HEK293 (cell line): Measurements from ENCODE around the gene PPARA.
A peak's percentile ranks its signal among the peaks of the same experiment; 100 is the strongest.
"Not testable (repeated sequence)": the region's sequence is repeated elsewhere in the genome, so short reads cannot be mapped to it uniquely, and the experiment has no call there.

Source experiments
- CTCF ChIA-PET: fragments of 350-600 bp; formaldehyde crosslinking; extraction: SDS; loops from one replicate; lab custom pipeline; 2021; ENCODE audit warnings: antibody characterized with exemption; lab: Yijun Ruan, JAX
- POLR2A ChIA-PET: fragments of 300-600 bp; formaldehyde crosslinking; extraction: SDS; loops from one replicate; lab custom pipeline; 2020; ENCODE audit warnings: antibody characterized with exemption, inconsistent platforms; lab: Yijun Ruan, JAX
- H3K27ac ChIP-seq: fragments of 200-500 bp; sonication (Bioruptor generic); 2 replicates; pipeline ENCODE4 v1.5.1; 2014; ENCODE audit warnings: low read depth, low read length, control low read depth, inconsistent platforms; ENCODE audit errors: extremely low read depth
- H3K36me3 ChIP-seq, 2 experiments: fragments of 200-500 bp in 1 of 2; sonication (Bioruptor generic) in 1 of 2; 1 replicate in 1 of 2; 2 replicates in 1 of 2; pipeline ENCODE4 v1.5.1; 2014 to 2017; ENCODE audit warnings: inconsistent platforms in 2 of 2, low read length in 2 of 2; ENCODE audit not compliant: control insufficient read depth in 2 of 2, insufficient read depth in 1 of 2
- H3K4me1 ChIP-seq: fragments of 200-500 bp; sonication (Bioruptor generic); 2 replicates; pipeline ENCODE4 v1.5.1; 2014; ENCODE audit warnings: mild to moderate bottlenecking, low read length, inconsistent platforms; ENCODE audit not compliant: control insufficient read depth, insufficient read depth
- H3K4me3 ChIP-seq: 2 replicates; pipeline ENCODE4 v1.5.1; 2011; ENCODE audit warnings: low read depth, mild to moderate bottlenecking, control low read depth, low read length, moderate library complexity
- H3K9me3 ChIP-seq: fragments of 200-500 bp; sonication (Bioruptor generic); 2 replicates; pipeline ENCODE4 v1.5.1; 2014; ENCODE audit warnings: low read depth, low read length, inconsistent platforms; ENCODE audit not compliant: control insufficient read depth, insufficient read depth
- FEZF1 ChIP-seq: fragments of 450-650 bp; formaldehyde crosslinking; IDR thresholded peaks from 2 replicates; pipeline ENCODE4 v1.5.1; 2016; ENCODE audit warnings: missing biosample characterization, missing genetic modification characterization
- SALL2 ChIP-seq: fragments of 450-650 bp; formaldehyde crosslinking; IDR thresholded peaks from 2 replicates; pipeline ENCODE4 v1.5.0; 2017; ENCODE audit warnings: missing biosample characterization, mild to moderate bottlenecking, missing genetic modification characterization, borderline replicate concordance
- ZFHX2 ChIP-seq: fragments of 450-650 bp; formaldehyde crosslinking; conservative IDR thresholded peaks from 2 replicates; pipeline ENCODE4 v1.5.1; 2016; ENCODE audit warnings: missing biosample characterization, missing genetic modification characterization
- ZNF140 ChIP-seq: fragments of 450-650 bp; formaldehyde crosslinking; IDR thresholded peaks from 2 replicates; pipeline ENCODE4 v1.5.1; 2016; ENCODE audit warnings: missing biosample characterization, missing genetic modification characterization
- ZNF221 ChIP-seq: fragments of 450-650 bp; formaldehyde crosslinking; IDR thresholded peaks from 2 replicates; pipeline ENCODE4 v1.5.1; 2017; ENCODE audit warnings: missing biosample characterization, missing genetic modification characterization, borderline replicate concordance
- ZNF654 ChIP-seq: fragments of 450-650 bp; formaldehyde crosslinking; IDR thresholded peaks from 2 replicates; pipeline ENCODE4 v1.5.1; 2016; ENCODE audit warnings: low read depth, missing biosample characterization, missing genetic modification characterization
- TF ChIP-seq, protein P1 (sequence below): fragments of 450-650 bp; formaldehyde crosslinking; IDR thresholded peaks from 2 replicates; pipeline ENCODE4 v1.5.1; 2017; ENCODE audit warnings: missing biosample characterization, missing genetic modification characterization
- TF ChIP-seq, protein P2 (sequence below): fragments of 450-650 bp; formaldehyde crosslinking; IDR thresholded peaks from 2 replicates; pipeline ENCODE4 v1.5.1; 2016; ENCODE audit warnings: missing biosample characterization, missing genetic modification characterization
- TF ChIP-seq, protein P3 (sequence below): fragments of 450-650 bp; formaldehyde crosslinking; IDR thresholded peaks from 2 replicates; pipeline ENCODE4 v1.5.1; 2017; ENCODE audit warnings: missing biosample characterization, missing genetic modification characterization
- TF ChIP-seq, protein P4 (sequence below): fragments of 450-650 bp; formaldehyde crosslinking; IDR thresholded peaks from 2 replicates; pipeline ENCODE4 v1.5.1; 2016; ENCODE audit warnings: missing biosample characterization, missing genetic modification characterization
- TF ChIP-seq, protein P5 (sequence below): fragments of 450-650 bp; formaldehyde crosslinking; IDR thresholded peaks from 2 replicates; pipeline ENCODE4 v1.5.1; 2016; ENCODE audit warnings: missing biosample characterization, missing genetic modification characterization

The PPARA gene

DNA sequence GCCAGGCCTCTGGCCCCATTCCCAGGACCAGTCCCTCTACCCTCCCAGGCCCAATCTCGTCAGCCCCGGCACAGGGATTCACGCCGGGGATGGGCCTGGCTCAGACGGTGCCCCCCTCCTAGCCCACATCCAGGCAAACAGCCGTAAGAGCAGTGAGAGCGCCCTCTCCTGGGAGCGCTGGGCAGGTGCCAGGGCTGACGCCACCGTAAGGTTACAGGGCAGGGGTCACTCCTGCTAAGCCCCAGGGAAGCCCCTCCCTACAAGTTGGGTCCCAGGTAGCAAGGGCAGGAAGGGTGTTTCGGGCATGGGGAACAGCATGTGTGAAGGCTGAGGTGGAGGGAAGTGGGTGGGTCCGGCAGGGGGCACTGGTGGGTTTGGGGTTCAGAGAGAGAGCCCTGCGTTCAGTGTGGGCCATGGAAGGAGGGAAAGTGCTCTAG lies 19.2 kb upstream of the PPARA start (continued):
- TF ChIP-seq, protein P1, sequence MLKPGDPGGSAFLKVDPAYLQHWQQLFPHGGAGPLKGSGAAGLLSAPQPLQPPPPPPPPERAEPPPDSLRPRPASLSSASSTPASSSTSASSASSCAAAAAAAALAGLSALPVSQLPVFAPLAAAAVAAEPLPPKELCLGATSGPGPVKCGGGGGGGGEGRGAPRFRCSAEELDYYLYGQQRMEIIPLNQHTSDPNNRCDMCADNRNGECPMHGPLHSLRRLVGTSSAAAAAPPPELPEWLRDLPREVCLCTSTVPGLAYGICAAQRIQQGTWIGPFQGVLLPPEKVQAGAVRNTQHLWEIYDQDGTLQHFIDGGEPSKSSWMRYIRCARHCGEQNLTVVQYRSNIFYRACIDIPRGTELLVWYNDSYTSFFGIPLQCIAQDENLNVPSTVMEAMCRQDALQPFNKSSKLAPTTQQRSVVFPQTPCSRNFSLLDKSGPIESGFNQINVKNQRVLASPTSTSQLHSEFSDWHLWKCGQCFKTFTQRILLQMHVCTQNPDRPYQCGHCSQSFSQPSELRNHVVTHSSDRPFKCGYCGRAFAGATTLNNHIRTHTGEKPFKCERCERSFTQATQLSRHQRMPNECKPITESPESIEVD (tag by site-specific recombination) = no peak
- TF ChIP-seq, protein P2, sequence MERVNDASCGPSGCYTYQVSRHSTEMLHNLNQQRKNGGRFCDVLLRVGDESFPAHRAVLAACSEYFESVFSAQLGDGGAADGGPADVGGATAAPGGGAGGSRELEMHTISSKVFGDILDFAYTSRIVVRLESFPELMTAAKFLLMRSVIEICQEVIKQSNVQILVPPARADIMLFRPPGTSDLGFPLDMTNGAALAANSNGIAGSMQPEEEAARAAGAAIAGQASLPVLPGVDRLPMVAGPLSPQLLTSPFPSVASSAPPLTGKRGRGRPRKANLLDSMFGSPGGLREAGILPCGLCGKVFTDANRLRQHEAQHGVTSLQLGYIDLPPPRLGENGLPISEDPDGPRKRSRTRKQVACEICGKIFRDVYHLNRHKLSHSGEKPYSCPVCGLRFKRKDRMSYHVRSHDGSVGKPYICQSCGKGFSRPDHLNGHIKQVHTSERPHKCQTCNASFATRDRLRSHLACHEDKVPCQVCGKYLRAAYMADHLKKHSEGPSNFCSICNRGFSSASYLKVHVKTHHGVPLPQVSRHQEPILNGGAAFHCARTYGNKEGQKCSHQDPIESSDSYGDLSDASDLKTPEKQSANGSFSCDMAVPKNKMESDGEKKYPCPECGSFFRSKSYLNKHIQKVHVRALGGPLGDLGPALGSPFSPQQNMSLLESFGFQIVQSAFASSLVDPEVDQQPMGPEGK (tag by site-specific recombination) = 0 out of 2 replicates have a peak, but pooled peaks have one; percentile 17
- TF ChIP-seq ZNF140 (tag by site-specific recombination) (no peak), ZNF221 (tag by site-specific recombination) (no peak), SALL2 (no peak), ZNF654 (tag by site-specific recombination) (no peak), FEZF1 (no peak)
- TF ChIP-seq, protein P3, sequence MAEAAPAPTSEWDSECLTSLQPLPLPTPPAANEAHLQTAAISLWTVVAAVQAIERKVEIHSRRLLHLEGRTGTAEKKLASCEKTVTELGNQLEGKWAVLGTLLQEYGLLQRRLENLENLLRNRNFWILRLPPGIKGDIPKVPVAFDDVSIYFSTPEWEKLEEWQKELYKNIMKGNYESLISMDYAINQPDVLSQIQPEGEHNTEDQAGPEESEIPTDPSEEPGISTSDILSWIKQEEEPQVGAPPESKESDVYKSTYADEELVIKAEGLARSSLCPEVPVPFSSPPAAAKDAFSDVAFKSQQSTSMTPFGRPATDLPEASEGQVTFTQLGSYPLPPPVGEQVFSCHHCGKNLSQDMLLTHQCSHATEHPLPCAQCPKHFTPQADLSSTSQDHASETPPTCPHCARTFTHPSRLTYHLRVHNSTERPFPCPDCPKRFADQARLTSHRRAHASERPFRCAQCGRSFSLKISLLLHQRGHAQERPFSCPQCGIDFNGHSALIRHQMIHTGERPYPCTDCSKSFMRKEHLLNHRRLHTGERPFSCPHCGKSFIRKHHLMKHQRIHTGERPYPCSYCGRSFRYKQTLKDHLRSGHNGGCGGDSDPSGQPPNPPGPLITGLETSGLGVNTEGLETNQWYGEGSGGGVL (tag by site-specific recombination) = no peak
- TF ChIP-seq, protein P4, sequence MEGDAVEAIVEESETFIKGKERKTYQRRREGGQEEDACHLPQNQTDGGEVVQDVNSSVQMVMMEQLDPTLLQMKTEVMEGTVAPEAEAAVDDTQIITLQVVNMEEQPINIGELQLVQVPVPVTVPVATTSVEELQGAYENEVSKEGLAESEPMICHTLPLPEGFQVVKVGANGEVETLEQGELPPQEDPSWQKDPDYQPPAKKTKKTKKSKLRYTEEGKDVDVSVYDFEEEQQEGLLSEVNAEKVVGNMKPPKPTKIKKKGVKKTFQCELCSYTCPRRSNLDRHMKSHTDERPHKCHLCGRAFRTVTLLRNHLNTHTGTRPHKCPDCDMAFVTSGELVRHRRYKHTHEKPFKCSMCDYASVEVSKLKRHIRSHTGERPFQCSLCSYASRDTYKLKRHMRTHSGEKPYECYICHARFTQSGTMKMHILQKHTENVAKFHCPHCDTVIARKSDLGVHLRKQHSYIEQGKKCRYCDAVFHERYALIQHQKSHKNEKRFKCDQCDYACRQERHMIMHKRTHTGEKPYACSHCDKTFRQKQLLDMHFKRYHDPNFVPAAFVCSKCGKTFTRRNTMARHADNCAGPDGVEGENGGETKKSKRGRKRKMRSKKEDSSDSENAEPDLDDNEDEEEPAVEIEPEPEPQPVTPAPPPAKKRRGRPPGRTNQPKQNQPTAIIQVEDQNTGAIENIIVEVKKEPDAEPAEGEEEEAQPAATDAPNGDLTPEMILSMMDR = 0 out of 2 replicates have a peak, but pooled peaks have one; percentile 44

DNA sequence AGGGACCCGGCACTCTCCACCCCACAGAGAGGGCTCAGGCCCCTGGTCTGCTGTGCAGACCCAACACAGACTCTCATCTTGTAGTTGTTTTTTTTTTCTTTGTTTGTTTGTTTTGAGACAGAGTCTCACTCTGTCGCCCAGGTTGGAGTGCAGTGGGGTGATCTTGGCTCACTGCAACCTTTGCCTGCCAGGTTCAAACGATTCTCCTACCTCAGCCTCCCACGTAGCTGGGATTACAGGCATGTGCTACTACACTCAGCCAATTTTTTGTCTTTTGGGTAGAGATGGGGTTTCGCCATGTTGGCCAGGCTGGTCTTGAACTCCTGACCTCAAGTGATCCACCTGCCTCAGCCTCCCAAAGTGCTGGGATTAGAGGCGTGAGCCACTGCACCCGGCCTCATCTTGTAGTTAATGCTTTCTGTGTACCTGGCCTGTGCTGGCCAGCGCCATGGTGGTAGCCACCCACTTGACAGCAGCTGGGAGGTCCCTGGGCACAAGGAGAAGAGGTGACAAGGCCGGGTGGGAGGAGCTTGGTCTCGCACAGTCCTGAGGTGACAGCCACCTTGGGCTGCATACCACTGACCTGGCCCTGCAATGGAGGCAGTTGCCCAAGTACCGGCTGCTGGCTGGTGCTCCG lies 18.0 kb upstream of the PPARA start:
- POLR2A ChIA-PET = not testable (repeated sequence)
- CTCF ChIA-PET = interaction anchor here (0.8 to 3.3 kb wide), 6 partner anchors 10 to 182 kb away, joined by 3 to 11 read pairs (median 4); no protein-coding TSS in a partner anchor
- 0 out of 2 replicates have a peak, but pooled peaks have one; percentile 10 for TF ChIP-seq ZFHX2 (tag by site-specific recombination)
- TF ChIP-seq, protein P5, sequence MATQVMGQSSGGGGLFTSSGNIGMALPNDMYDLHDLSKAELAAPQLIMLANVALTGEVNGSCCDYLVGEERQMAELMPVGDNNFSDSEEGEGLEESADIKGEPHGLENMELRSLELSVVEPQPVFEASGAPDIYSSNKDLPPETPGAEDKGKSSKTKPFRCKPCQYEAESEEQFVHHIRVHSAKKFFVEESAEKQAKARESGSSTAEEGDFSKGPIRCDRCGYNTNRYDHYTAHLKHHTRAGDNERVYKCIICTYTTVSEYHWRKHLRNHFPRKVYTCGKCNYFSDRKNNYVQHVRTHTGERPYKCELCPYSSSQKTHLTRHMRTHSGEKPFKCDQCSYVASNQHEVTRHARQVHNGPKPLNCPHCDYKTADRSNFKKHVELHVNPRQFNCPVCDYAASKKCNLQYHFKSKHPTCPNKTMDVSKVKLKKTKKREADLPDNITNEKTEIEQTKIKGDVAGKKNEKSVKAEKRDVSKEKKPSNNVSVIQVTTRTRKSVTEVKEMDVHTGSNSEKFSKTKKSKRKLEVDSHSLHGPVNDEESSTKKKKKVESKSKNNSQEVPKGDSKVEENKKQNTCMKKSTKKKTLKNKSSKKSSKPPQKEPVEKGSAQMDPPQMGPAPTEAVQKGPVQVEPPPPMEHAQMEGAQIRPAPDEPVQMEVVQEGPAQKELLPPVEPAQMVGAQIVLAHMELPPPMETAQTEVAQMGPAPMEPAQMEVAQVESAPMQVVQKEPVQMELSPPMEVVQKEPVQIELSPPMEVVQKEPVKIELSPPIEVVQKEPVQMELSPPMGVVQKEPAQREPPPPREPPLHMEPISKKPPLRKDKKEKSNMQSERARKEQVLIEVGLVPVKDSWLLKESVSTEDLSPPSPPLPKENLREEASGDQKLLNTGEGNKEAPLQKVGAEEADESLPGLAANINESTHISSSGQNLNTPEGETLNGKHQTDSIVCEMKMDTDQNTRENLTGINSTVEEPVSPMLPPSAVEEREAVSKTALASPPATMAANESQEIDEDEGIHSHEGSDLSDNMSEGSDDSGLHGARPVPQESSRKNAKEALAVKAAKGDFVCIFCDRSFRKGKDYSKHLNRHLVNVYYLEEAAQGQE (tag by site-specific recombination) = peak; percentile 22; the same call in 1 of the 2 replicates
- TF ChIP-seq, all 188 proteins: peak for 2; not testable (repeated sequence) for 186
- not testable (repeated sequence) for H3K27ac ChIP-seq, H3K4me3 ChIP-seq, H3K4me1 ChIP-seq, H3K36me3 ChIP-seq, H3K9me3 ChIP-seq
